Right lobe of liver (tissue), 6 donors: Measurements from ENCODE around the gene MEA1. TPM values are rescaled to one million over a fixed set of nuclear protein-coding genes. Genes with fewer than 3 reads are reported as not detected.

Source experiments
- ATAC-seq, 4 donors: fragments of 200-7000 bp; cut with Tn5 transposase; one replicate each; pipeline ENCODE4 v1.9.1; 2020; ENCODE audit warnings: mild to moderate bottlenecking in 4 of 4, moderate library complexity in 4 of 4
- DNase-seq, 3 donors: peaks; one replicate each; pipeline ENCODE4 v3.0.0-alpha.2; 2020
- H3K27ac ChIP-seq, 3 donors: fragments of 200-600 bp; one replicate each; pipeline ENCODE4 v1.8.0; 2022
- H3K27me3 ChIP-seq, 2 donors: fragments of 200-600 bp; one replicate each; pipeline ENCODE4 v1.8.0; 2022
- H3K36me3 ChIP-seq, 4 donors: fragments of 200-600 bp; sonication (generic) in 1 of 4; one replicate each; pipeline versions ENCODE4 v1.5.1 to v1.8.0; 2017 to 2022; ENCODE audit warnings: control low read depth in 1 of 4
- H3K4me1 ChIP-seq, 4 donors: fragments of 200-600 bp; sonication (generic) in 1 of 4; one replicate each; pipeline versions ENCODE4 v1.5.1 to v1.8.0; 2017 to 2022; ENCODE audit warnings: control low read depth in 1 of 4
- H3K4me3 ChIP-seq, 3 donors: fragments of 200-600 bp; one replicate each; pipeline ENCODE4 v1.8.0; 2022
- H3K9me3 ChIP-seq, 4 donors: fragments of 200-600 bp; sonication (generic) in 1 of 4; one replicate each; pipeline versions ENCODE4 v1.5.1 to v1.8.0; 2017 to 2022; ENCODE audit warnings: control low read depth in 1 of 4
- CTCF ChIP-seq, 4 donors: fragments of 200-600 bp in 3 of 4; fragments of 450-650 bp in 1 of 4; IDR thresholded peaks; one replicate each; pipeline versions ENCODE4 v1.5.1 to v1.8.0; 2016 to 2022; ENCODE audit warnings: antibody characterized with exemption in 4 of 4, mild to moderate bottlenecking in 2 of 4
- POLR2A ChIP-seq: fragments of 450-650 bp; IDR thresholded peaks from one replicate; pipeline ENCODE4 v1.6.1; 2017; ENCODE audit warnings: antibody characterized with exemption, mild to moderate bottlenecking
- WGBS: methylation state at CpG from one replicate; pipeline ENCODE4 v1.1.6; 2018; ENCODE audit warnings: low coverage, low lambda C conversion rate; ENCODE audit not compliant: insufficient coverage; ENCODE audit errors: missing lambda C conversion rate; 5-methylcytosine and 5-hydroxymethylcytosine counted together
- intact Hi-C, 2 donors: fragments of 100-400 bp; cut with DNase I; formaldehyde crosslinking; loops; one replicate each; pipeline versions ENCODE4 v1.11.2 to v1.14.1; 2022
- total RNA-seq, 6 experiments: library from RNA; depleted of rRNA in 2 of 6; stranded (reverse); fragments of >200 nt in 2 of 6; fragmentation: NEBNext Ultra II Directional in 3 of 6; extraction: Animal tissue kit (Norgen Biotek cat#: 25700) in 3 of 6; gene quantifications; one replicate each; pipeline versions ENCODE4 v1.1.0 to v1.2.4, GENCODE V29; 2016 to 2023
- donor health status: DM: no; HTN: yes; CAD: no.
- donor health status: DM: no; HTN: no; CAD: no.
- donor health status: DM: no; HTN: no; CAD: no.
- donor health status: DM: no; HTN: yes; CAD: no.
- donor health status: DM: no; HTN: yes; CAD: no.

MEA1 gene
- total RNA-seq, 6 experiments from 2014 or later = 19.1 to 39.1 (median 25.2) TPM

GRCh38 chr6:42978487-42978838, 35.3 kb downstream of the MEA1 start:
- intact Hi-C loops = no loop called here
- peak overlapping the region; percentile 77 to 87 (median 82) for H3K27ac ChIP-seq
- peak; percentile 39 to 52 (median 41) for ATAC-seq
- H3K9me3 ChIP-seq = no peaks in the 10 kb centered on the region
- peak in 2 of 3 donors; percentile 43 to 62 for DNase-seq
- peaks cover 0 to 20% (median 2%) of the 10 kb centered on the region in 4 donors for H3K4me1 ChIP-seq
- H3K36me3 ChIP-seq = no peaks in the 10 kb centered on the region
- peak overlapping the region; percentile 85 to 99 (median 95) for H3K4me3 ChIP-seq
- TF ChIP-seq POLR2A (no peak), CTCF (IDR thresholded peaks at IDR 0.05) (no peak)
- H3K27me3 ChIP-seq = no peaks in the 10 kb centered on the region
- 0% methylated on average over 5 of the region's 28 CpGs for WGBS

GRCh38 chr6:42974919-42975505, 38.7 kb downstream of the MEA1 start:
- Histone ChIP-seq H3K27me3 (no peaks in the 10 kb centered on the region), H3K27ac (no peak overlapping the region), H3K9me3 (no peaks in the 10 kb centered on the region), H3K4me3 (no peak overlapping the region), H3K4me1 (peaks cover 0 to 29% (median 2%) of the 10 kb centered on the region in 4 donors), H3K36me3 (no peaks in the 10 kb centered on the region)
- TF ChIP-seq POLR2A (no peak), CTCF (IDR thresholded peaks at IDR 0.05) (no peak)
- 75% methylated on average over 5 of the region's 5 CpGs for WGBS
- ATAC-seq (no peak), DNase-seq (no peak)
- intact Hi-C loops = no loop called here

- Histone ChIP-seq H3K4me1 (peaks cover 0 to 30% (median 2%) of the 10 kb centered on the region in 4 donors), H3K27ac (no peak overlapping the region), H3K4me3 (no peak overlapping the region), H3K36me3 (peaks cover 0 to 3% (median 0%) of the 10 kb centered on the region in 4 donors), H3K9me3 (no peaks in the 10 kb centered on the region), H3K27me3 (no peaks in the 10 kb centered on the region)
- intact Hi-C loops = no loop called here
- ATAC-seq = no peak
- no peak for DNase-seq
- no peak for TF ChIP-seq POLR2A
- TF ChIP-seq CTCF (IDR thresholded peaks at IDR 0.05) = no peak
- 71% methylated on average over 3 of the region's 3 CpGs for WGBS
Measured at GRCh38 chr6:42973926-42974325, 39.8 kb downstream of the MEA1 start.

- Histone ChIP-seq H3K27ac (no peak overlapping the region), H3K4me3 (no peak overlapping the region), H3K9me3 (no peaks in the 10 kb centered on the region), H3K4me1 (peaks cover 0 to 18% (median 0%) of the 10 kb centered on the region in 4 donors), H3K27me3 (no peaks in the 10 kb centered on the region), H3K36me3 (peaks cover 0 to 4% (median 2%) of the 10 kb centered on the region in 4 donors)
- 80% methylated on average over 2 of the region's 3 CpGs for WGBS
- intact Hi-C loops = no loop called here
- no peak for TF ChIP-seq POLR2A
- no peak for TF ChIP-seq CTCF (IDR thresholded peaks at IDR 0.05)
- ATAC-seq = no peak
- DNase-seq = no peak
Measured at GRCh38 chr6:42971746-42972327, 41.9 kb downstream of the MEA1 start.
